OCI-LY7 (cell line): Measurements from ENCODE around the gene GDNF. TPM values are rescaled to one million over a fixed set of nuclear protein-coding genes. Genes with fewer than 3 reads are reported as not detected.

Experiments used
- BruUV-seq: library from RNA; stranded (reverse); fragments of 400-500 nt; replicated peaks from 2 replicates; lab custom pipeline; 2021; lab: Mats Ljungman, UMichigan
- CTCF ChIA-PET: fragments of 300-600 bp; sonication (Branson Sonifier 250); formaldehyde crosslinking; loops from one replicate; lab custom pipeline; 2022; ENCODE audit warnings: antibody characterized with exemption; ENCODE audit not compliant: unreplicated experiment; lab: Charles Lee
- POLR2A ChIA-PET: fragments of 300-600 bp; sonication (Branson Sonifier 250); formaldehyde crosslinking; loops from one replicate; lab custom pipeline; 2022; ENCODE audit warnings: antibody characterized with exemption; lab: Charles Lee
- DNase-seq: peaks from one replicate; pipeline ENCODE4 v3.0.0-alpha.2; 2015; ENCODE audit warnings: low spot score
- H2AFZ ChIP-seq: fragments of 200-600 bp; sonication (generic), shearing (Covaris generic); 2 replicates; pipeline ENCODE4 v1.6.1; 2014; ENCODE audit warnings: mild to moderate bottlenecking, antibody characterized with exemption, low read length, moderate library complexity
- H3K27ac ChIP-seq: fragments of 200-600 bp; sonication (generic); 2 replicates; pipeline ENCODE4 v1.5.1; 2014; ENCODE audit warnings: mixed run types, low read depth, mild to moderate bottlenecking, moderate library complexity, low read length, inconsistent platforms; ENCODE audit not compliant: poor library complexity, severe bottlenecking
- H3K36me3 ChIP-seq: fragments of 200-600 bp; sonication (generic); 2 replicates; pipeline ENCODE4 v1.6.1; 2014; ENCODE audit warnings: mild to moderate bottlenecking, antibody characterized with exemption, low read length, moderate library complexity, mixed read lengths; ENCODE audit not compliant: insufficient read depth
- H3K4me1 ChIP-seq: fragments of 200-600 bp; sonication (generic); 2 replicates; pipeline ENCODE4 v1.5.1; 2014; ENCODE audit warnings: mild to moderate bottlenecking, low read length; ENCODE audit not compliant: insufficient read depth, poor library complexity, severe bottlenecking
- H3K4me2 ChIP-seq: fragments of 200-600 bp; sonication (generic); 2 replicates; pipeline ENCODE4 v1.6.1; 2014; ENCODE audit warnings: mild to moderate bottlenecking, low read length
- H3K4me3 ChIP-seq: fragments of 200-600 bp; sonication (generic); 2 replicates; pipeline ENCODE4 v1.5.1; 2014; ENCODE audit warnings: mild to moderate bottlenecking, low read depth, low read length; ENCODE audit not compliant: poor library complexity, severe bottlenecking
- H3K79me2 ChIP-seq: fragments of 200-600 bp; sonication (generic); 2 replicates; pipeline ENCODE4 v1.6.1; 2016; ENCODE audit warnings: low read depth, mild to moderate bottlenecking, low read length, moderate library complexity, mixed read lengths; ENCODE audit not compliant: insufficient read depth
- H3K9me2 ChIP-seq: fragments of 200-600 bp; sonication (generic); 2 replicates; pipeline ENCODE4 v1.6.1; 2016; ENCODE audit warnings: mild to moderate bottlenecking, low read length, mixed read lengths; ENCODE audit not compliant: insufficient read depth
- H3K9me3 ChIP-seq: fragments of 200-600 bp; sonication (generic); 2 replicates; pipeline ENCODE4 v1.6.1; 2014; ENCODE audit warnings: mild to moderate bottlenecking, mixed run types, low read length, mixed read lengths
- H4K20me1 ChIP-seq: fragments of 200-600 bp; sonication (generic); 2 replicates; pipeline ENCODE4 v1.6.1; 2014; ENCODE audit warnings: mild to moderate bottlenecking, antibody characterized with exemption, low read length, moderate library complexity, mixed read lengths; ENCODE audit not compliant: insufficient read depth
- EZH2phosphoT487 ChIP-seq: fragments of 200-600 bp; sonication (generic); IDR thresholded peaks from 2 replicates; pipeline ENCODE4 v1.6.1; 2018; ENCODE audit warnings: low read depth, borderline replicate concordance, mild to moderate bottlenecking, mixed run types, antibody characterized with exemption, low read length, moderate library complexity, mixed read lengths
- intact Hi-C: fragments of 100-400 bp; cut with micrococcal nuclease; formaldehyde crosslinking; loops from one replicate; pipeline ENCODE4 v1.10.0; 2022; ENCODE audit not compliant: unreplicated experiment
- total RNA-seq, 2 experiments: library from RNA; depleted of rRNA in 1 of 2; stranded (reverse); fragments of >200 nt in 1 of 2; shearing (Covaris generic) in 1 of 2; gene quantifications; 2 replicates each; pipeline ENCODE4 v1.2.3, GENCODE V29; 2014 to 2022
- TF ChIP-seq, protein P1 (sequence below): fragments of 200-600 bp; sonication (generic); conservative IDR thresholded peaks from 2 replicates; pipeline ENCODE4 v1.5.1; 2014; ENCODE audit warnings: mild to moderate bottlenecking, antibody characterized with exemption, low read length, moderate library complexity, mixed read lengths

Gene GDNF
- total RNA-seq, 2 experiments from 2014 or later: 0.03 TPM; not detected in 1

DNA sequence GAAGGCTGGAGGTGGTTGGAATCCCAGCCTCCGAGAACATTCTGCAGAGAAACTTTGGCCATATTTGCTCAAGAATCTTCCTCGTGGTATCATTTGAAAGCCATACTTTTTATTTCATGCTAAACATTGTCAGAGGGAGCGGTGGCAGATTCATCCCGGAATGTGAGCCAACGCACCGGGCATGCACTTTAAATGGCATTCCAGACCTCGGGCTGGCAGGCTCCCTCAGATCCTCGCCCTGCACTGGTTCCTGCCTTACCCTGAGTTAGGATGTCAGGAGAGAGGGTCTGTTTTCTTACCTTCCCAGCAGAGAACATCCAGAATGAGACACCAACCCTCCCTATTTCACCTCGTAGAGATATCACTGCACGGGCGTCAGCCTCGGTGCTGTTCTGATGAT, 33.8 kb downstream of the GDNF start:
- no peaks in the 10 kb centered on the region for H3K4me1 ChIP-seq
- no peak overlapping the region for H3K4me3 ChIP-seq
- no TSS peak for BruUV-seq
- H3K9me2 ChIP-seq: no peaks in the 10 kb centered on the region
- TF ChIP-seq, protein P1, sequence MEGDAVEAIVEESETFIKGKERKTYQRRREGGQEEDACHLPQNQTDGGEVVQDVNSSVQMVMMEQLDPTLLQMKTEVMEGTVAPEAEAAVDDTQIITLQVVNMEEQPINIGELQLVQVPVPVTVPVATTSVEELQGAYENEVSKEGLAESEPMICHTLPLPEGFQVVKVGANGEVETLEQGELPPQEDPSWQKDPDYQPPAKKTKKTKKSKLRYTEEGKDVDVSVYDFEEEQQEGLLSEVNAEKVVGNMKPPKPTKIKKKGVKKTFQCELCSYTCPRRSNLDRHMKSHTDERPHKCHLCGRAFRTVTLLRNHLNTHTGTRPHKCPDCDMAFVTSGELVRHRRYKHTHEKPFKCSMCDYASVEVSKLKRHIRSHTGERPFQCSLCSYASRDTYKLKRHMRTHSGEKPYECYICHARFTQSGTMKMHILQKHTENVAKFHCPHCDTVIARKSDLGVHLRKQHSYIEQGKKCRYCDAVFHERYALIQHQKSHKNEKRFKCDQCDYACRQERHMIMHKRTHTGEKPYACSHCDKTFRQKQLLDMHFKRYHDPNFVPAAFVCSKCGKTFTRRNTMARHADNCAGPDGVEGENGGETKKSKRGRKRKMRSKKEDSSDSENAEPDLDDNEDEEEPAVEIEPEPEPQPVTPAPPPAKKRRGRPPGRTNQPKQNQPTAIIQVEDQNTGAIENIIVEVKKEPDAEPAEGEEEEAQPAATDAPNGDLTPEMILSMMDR: no peak
- no peak for TF ChIP-seq EZH2phosphoT487
- no peaks in the 10 kb centered on the region for H3K79me2 ChIP-seq
- DNase-seq: no peak
- intact Hi-C loops: no loop called here
- no peaks in the 10 kb centered on the region for H4K20me1 ChIP-seq
- no peaks in the 10 kb centered on the region for H3K36me3 ChIP-seq
- ChIA-PET POLR2A (no interaction called here), CTCF (no interaction called here)
- no peak overlapping the region for H3K27ac ChIP-seq
- no peaks in the 10 kb centered on the region for H3K9me3 ChIP-seq
- H3K4me2 ChIP-seq: no peak overlapping the region
- no peak overlapping the region for H2AFZ ChIP-seq

DNA sequence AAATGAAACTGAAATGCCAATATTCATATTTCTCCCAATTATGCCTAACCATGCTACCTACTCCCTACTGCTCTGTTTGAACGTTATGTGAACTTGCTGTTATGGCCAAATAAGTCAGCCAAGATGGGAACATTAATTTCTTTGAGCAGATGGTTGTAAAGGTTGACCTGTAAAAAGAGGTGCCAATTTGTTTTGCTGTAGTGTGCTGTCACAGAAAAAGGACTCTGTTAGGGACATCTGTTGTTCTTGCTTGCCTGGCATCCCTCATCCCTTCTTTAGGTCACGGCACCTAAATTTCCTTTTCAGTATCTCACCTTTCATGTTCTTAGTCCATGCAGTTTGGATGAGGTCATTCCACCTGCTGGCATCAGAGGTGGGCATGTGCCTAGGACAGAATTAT, 35.4 kb downstream of the GDNF start:
- Histone ChIP-seq H4K20me1 (no peaks in the 10 kb centered on the region), H3K27ac (no peak overlapping the region), H3K9me3 (no peaks in the 10 kb centered on the region), H3K36me3 (no peaks in the 10 kb centered on the region), H3K9me2 (no peaks in the 10 kb centered on the region), H3K79me2 (no peaks in the 10 kb centered on the region), H3K4me1 (no peaks in the 10 kb centered on the region), H2AFZ (no peak overlapping the region), H3K4me3 (no peak overlapping the region), H3K4me2 (no peak overlapping the region)
- intact Hi-C loops: no loop called here
- TF ChIP-seq EZH2phosphoT487: no peak
- TF ChIP-seq, protein P1: no peak
- ChIA-PET POLR2A (no interaction called here), CTCF (no interaction called here)
- BruUV-seq: no TSS peak
- no peak for DNase-seq

DNA sequence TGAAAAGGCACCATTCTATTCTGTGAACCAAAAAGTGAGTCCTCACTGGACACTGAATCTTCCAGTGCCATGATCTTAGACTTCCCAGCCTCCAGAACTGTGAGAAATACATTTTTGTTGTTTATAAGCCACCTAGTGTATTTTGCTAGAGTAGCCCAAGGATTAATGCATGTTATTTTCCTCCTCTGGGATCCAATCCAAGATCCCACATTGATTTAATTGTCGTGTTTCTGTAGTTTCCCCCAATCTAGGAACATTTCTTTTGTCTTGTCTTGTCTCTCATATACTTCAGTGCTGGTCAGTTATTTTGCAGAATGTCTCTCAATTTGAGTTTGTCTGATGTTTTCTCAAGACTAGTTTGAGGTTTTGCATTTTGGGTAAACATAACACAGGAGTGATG, 36.4 kb downstream of the GDNF start:
- intact Hi-C loops: no loop called here
- no peak for DNase-seq
- Histone ChIP-seq H3K4me3 (no peak overlapping the region), H2AFZ (no peak overlapping the region), H4K20me1 (no peaks in the 10 kb centered on the region), H3K9me2 (no peaks in the 10 kb centered on the region), H3K9me3 (no peaks in the 10 kb centered on the region), H3K27ac (no peak overlapping the region), H3K36me3 (no peaks in the 10 kb centered on the region), H3K4me1 (no peaks in the 10 kb centered on the region), H3K79me2 (no peaks in the 10 kb centered on the region), H3K4me2 (no peak overlapping the region)
- POLR2A ChIA-PET: no interaction called here
- no peak for TF ChIP-seq EZH2phosphoT487
- TF ChIP-seq, protein P1: no peak
- CTCF ChIA-PET: no interaction called here
- BruUV-seq: no TSS peak
